Body of pancreas (tissue), 4 donors: ENCODE data around the gene ZFP14.
"Not testable (repeated sequence)": the region's sequence is repeated elsewhere in the genome, so short reads cannot be mapped to it uniquely, and the experiment has no call there.

Source experiments
- POLR2A ChIP-seq, 3 donors: fragments of 450-650 bp; IDR thresholded peaks; one replicate each; pipeline ENCODE4 v1.6.1; 2016; ENCODE audit warnings: antibody characterized with exemption in 3 of 3, mild to moderate bottlenecking in 2 of 3
- TF ChIP-seq, protein P1 (sequence below), 7 experiments: fragments of 450-650 bp in 4 of 7; fragments of 200-600 bp in 3 of 7; sonication (generic) in 3 of 7; IDR thresholded peaks; one replicate each; pipeline ENCODE4 v1.5.1; 2016 to 2019; ENCODE audit warnings: antibody characterized with exemption in 7 of 7

DNA sequence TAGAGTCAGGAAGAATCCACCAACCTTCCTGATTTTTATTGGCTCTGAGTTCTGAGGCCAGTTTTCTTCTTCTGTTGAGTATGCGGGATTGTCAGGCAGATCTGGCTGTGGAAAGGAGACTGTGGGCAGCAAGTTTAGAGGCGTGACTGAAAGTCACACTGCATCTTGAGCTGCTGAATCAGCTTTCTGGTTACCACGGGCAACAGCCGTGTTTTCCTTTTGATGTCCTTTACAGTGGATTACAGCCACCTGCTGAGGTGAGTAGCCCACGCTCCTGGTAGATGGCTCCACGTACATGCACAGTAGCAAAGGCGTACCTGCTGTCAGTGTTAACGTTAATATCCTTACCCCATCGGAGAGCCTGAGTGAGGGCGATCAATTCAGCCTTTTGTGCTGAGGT lies 52.4 kb downstream of the ZFP14 start:
- TF ChIP-seq POLR2A (IDR thresholded peaks at IDR 0.05) = not testable (repeated sequence)
- TF ChIP-seq, protein P1, sequence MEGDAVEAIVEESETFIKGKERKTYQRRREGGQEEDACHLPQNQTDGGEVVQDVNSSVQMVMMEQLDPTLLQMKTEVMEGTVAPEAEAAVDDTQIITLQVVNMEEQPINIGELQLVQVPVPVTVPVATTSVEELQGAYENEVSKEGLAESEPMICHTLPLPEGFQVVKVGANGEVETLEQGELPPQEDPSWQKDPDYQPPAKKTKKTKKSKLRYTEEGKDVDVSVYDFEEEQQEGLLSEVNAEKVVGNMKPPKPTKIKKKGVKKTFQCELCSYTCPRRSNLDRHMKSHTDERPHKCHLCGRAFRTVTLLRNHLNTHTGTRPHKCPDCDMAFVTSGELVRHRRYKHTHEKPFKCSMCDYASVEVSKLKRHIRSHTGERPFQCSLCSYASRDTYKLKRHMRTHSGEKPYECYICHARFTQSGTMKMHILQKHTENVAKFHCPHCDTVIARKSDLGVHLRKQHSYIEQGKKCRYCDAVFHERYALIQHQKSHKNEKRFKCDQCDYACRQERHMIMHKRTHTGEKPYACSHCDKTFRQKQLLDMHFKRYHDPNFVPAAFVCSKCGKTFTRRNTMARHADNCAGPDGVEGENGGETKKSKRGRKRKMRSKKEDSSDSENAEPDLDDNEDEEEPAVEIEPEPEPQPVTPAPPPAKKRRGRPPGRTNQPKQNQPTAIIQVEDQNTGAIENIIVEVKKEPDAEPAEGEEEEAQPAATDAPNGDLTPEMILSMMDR (IDR thresholded peaks at IDR 0.05) = not testable (repeated sequence)
